K562 (cell line): ENCODE results near the gene ZNF189. TPM values are rescaled to one million over a fixed set of nuclear protein-coding genes. Genes with fewer than 3 reads are reported as not detected.

Source experiments
- ATAC-seq: fragments of 200-7000 bp; cut with Tn5 transposase; 3 replicates; pipeline ENCODE4 v1.9.1; 2020; ENCODE audit warnings: moderate library complexity
- BruUV-seq: library from RNA; stranded (reverse); fragments of 400-500 nt; replicated peaks from 2 replicates; lab custom pipeline; 2021; lab: Mats Ljungman, UMichigan
- CTCF ChIA-PET: fragments of 300-600 bp; formaldehyde crosslinking; extraction: SDS; loops from one replicate; lab custom pipeline; 2021; ENCODE audit warnings: low intra/inter-chr PET ratio; lab: Yijun Ruan, JAX
- POLR2A ChIA-PET: fragments of 300-600, 350-650 bp; sonication (Branson Sonifier 250); formaldehyde crosslinking; extraction: SDS; loops from one replicate; lab custom pipeline; 2021; ENCODE audit warnings: antibody characterized with exemption, inconsistent platforms; lab: Yijun Ruan, JAX
- DNase-seq, 4 experiments: peaks; one replicate each; pipeline versions ENCODE4 v3.0.0 to v3.0.0-alpha.2; 2011 to 2018; ENCODE audit warnings: low spot score in 3 of 4, mixed read lengths in 3 of 4; ENCODE audit errors: extremely low read depth in 1 of 4
- FAIRE-seq: peaks from 2 replicates; lab custom pipeline; 2011; peaks lifted over from hg19 to GRCh38; lab: Jason Lieb, UNC
- H2AFZ ChIP-seq: 2 replicates; pipeline ENCODE4 v1.6.0; 2011; ENCODE audit warnings: low read depth, low read length, control low read depth, inconsistent platforms
- H3K27ac ChIP-seq: fragments of 200-600 bp; 3 replicates; pipeline ENCODE4 v1.8.0; 2011; ENCODE audit warnings: low read depth, mild to moderate bottlenecking, control low read depth, inconsistent platforms, low read length, moderate library complexity, mixed read lengths; ENCODE audit errors: extremely low read depth
- H3K27me3 ChIP-seq, 2 experiments: fragments of 300-600 bp in 1 of 2; 2 replicates in 1 of 2; 3 replicates in 1 of 2; pipeline versions ENCODE4 v1.6.0 to v1.8.0; 2011; ENCODE audit warnings: inconsistent platforms in 2 of 2, low read length in 2 of 2, mild to moderate bottlenecking in 1 of 2, mixed read lengths in 1 of 2, moderate library complexity in 1 of 2; ENCODE audit not compliant: control insufficient read depth in 2 of 2, insufficient read depth in 2 of 2
- H3K36me3 ChIP-seq: fragments of 300-600 bp; 3 replicates; pipeline ENCODE4 v1.8.0; 2011; ENCODE audit warnings: mild to moderate bottlenecking, low read length, inconsistent platforms; ENCODE audit not compliant: control insufficient read depth, insufficient read depth
- H3K4me1 ChIP-seq, 2 experiments: fragments of 200-600 bp in 1 of 2; replicated peaks in 1 of 2; 2 replicates in 1 of 2; 3 replicates in 1 of 2; pipeline versions ENCODE4 v1.5.1 to v1.8.0; 2011; ENCODE audit warnings: inconsistent platforms in 2 of 2, low read length in 2 of 2, mild to moderate bottlenecking in 1 of 2, mixed read lengths in 1 of 2, moderate library complexity in 1 of 2; ENCODE audit not compliant: control insufficient read depth in 2 of 2, insufficient read depth in 2 of 2
- H3K4me2 ChIP-seq: 2 replicates; pipeline ENCODE4 v1.6.1; 2011; ENCODE audit warnings: low read length, control low read depth, inconsistent platforms, mixed read lengths; ENCODE audit not compliant: insufficient read depth
- H3K4me3 ChIP-seq: fragments of 200-600 bp; sonication (generic), shearing (Covaris generic); 2 replicates; pipeline ENCODE4 v1.5.1; 2016; ENCODE audit warnings: control low read depth, inconsistent platforms
- H3K79me2 ChIP-seq: fragments of 200-600 bp; 3 replicates; pipeline ENCODE4 v1.8.0; 2011; ENCODE audit warnings: low read length, inconsistent platforms; ENCODE audit not compliant: control insufficient read depth, insufficient read depth
- H3K9ac ChIP-seq, 2 experiments: 2 replicates each; pipeline versions ENCODE4 v1.6.0 to v1.6.1; 2011; ENCODE audit warnings: low read depth in 2 of 2, low read length in 2 of 2, control low read depth in 1 of 2, inconsistent platforms in 1 of 2, mild to moderate bottlenecking in 1 of 2, mixed read lengths in 1 of 2; ENCODE audit not compliant: insufficient read depth in 1 of 2
- H3K9me1 ChIP-seq: one replicate; pipeline ENCODE4 v1.6.0; 2011; ENCODE audit warnings: inconsistent platforms, mild to moderate bottlenecking, low read length, moderate library complexity; ENCODE audit not compliant: control insufficient read depth, insufficient read depth
- H3K9me3 ChIP-seq: replicated peaks from 2 replicates; pipeline ENCODE4 v1.5.1; 2011; ENCODE audit warnings: low read depth, low read length, inconsistent platforms; ENCODE audit not compliant: control insufficient read depth, insufficient read depth
- H4K20me1 ChIP-seq: replicated peaks from 2 replicates; pipeline ENCODE4 v1.6.1; 2011; ENCODE audit warnings: low read length, inconsistent platforms, mixed read lengths; ENCODE audit not compliant: control insufficient read depth, insufficient read depth
- ARID2 ChIP-seq: fragments of 450-650 bp; IDR thresholded peaks from 2 replicates; pipeline ENCODE4 v1.6.1; 2017; ENCODE audit warnings: antibody characterized with exemption, mild to moderate bottlenecking
- BCL6 ChIP-seq: fragments of 250-450 bp; sonication (Bioruptor Pico); IDR thresholded peaks from 2 replicates; pipeline ENCODE4 v1.4.0; 2020
- CEBPG ChIP-seq, 3 experiments: fragments of 200-800 bp in 1 of 3; sonication (Bioruptor generic) in 1 of 3; sonication (generic) in 1 of 3; formaldehyde crosslinking in 1 of 3; IDR thresholded peaks in 2 of 3; conservative IDR thresholded peaks in 1 of 3; 2 replicates each; pipeline versions ENCODE4 v1.6.1 to v1.8.0; 2016 to 2022; ENCODE audit warnings: missing compliant biosample characterization in 2 of 3, missing genetic modification characterization in 2 of 3, mild to moderate bottlenecking in 1 of 3, missing genetic modification reagents in 1 of 3
- CXXC5 ChIP-seq: fragments of 250-450 bp; sonication (Bioruptor Pico); IDR thresholded peaks from 2 replicates; pipeline ENCODE4 v1.8.0; 2022; ENCODE audit warnings: inconsistent platforms, mild to moderate bottlenecking, moderate library complexity
- EZH2 ChIP-seq: IDR thresholded peaks from 2 replicates; pipeline ENCODE4 v1.6.1; 2012; ENCODE audit warnings: low read depth, mild to moderate bottlenecking, inconsistent platforms, low read length, borderline replicate concordance
- FOXJ2 ChIP-seq: fragments of 200-800 bp; sonication (Bioruptor generic); IDR thresholded peaks from 2 replicates; pipeline ENCODE4 v1.6.1; 2016; ENCODE audit warnings: missing genetic modification characterization, missing compliant biosample characterization
- NR3C1 ChIP-seq: sonication (generic); formaldehyde crosslinking; IDR thresholded peaks from 2 replicates; pipeline ENCODE4 v1.8.1; 2022; ENCODE audit warnings: missing genetic modification reagents
- TCF7L2 ChIP-seq: fragments of 150-350 bp; IDR thresholded peaks from 2 replicates; pipeline ENCODE4 v1.6.1; 2016; ENCODE audit warnings: low read depth, mild to moderate bottlenecking, low read length, moderate library complexity
- ZC3H4 ChIP-seq: sonication (generic); formaldehyde crosslinking; IDR thresholded peaks from 2 replicates; pipeline ENCODE4 v1.9.0; 2021; ENCODE audit warnings: missing genetic modification reagents, borderline replicate concordance
- ZNF695 ChIP-seq: fragments of 450-650 bp; formaldehyde crosslinking; IDR thresholded peaks from 2 replicates; pipeline ENCODE4 v1.4.0; 2020; ENCODE audit warnings: mild to moderate bottlenecking, moderate library complexity
- WGBS: fragments of 100-300 bp; shearing (Covaris generic); methylation state at CpG from one replicate; pipeline ENCODE4 v1.1.6; 2016; ENCODE audit warnings: low coverage, mixed read lengths; ENCODE audit not compliant: insufficient coverage; ENCODE audit errors: missing lambda C conversion rate; 5-methylcytosine and 5-hydroxymethylcytosine counted together
- in situ Hi-C: fragments of 300-500 bp; cut with MboI; formaldehyde crosslinking; loops from 4 replicates; pipeline ENCODE4 v1.15.0; 2018; ENCODE audit warnings: inconsistent platforms, mixed read lengths
- intact Hi-C: fragments of 100-400 bp; cut with micrococcal nuclease; formaldehyde crosslinking; loops from 2 replicates; pipeline ENCODE4 v1.14.2; 2022
- polyA plus RNA-seq, 8 experiments: library from polyadenylated mRNA; depleted of rRNA in 4 of 8; stranded (reverse) in 5 of 8; unstranded in 3 of 8; fragments of >200 nt; fragmentation: Nextera tagmentation in 2 of 8; fragmentation: Illumina TruSeq in 1 of 8; extraction: Ambion mirVana in 2 of 8; extraction: Trizol in 1 of 8; gene quantifications; 2 replicates each; pipeline versions ENCODE4 v1.2.1 to v1.2.3, GENCODE V29; 2011 to 2014; ENCODE audit warnings: inconsistent platforms in 1 of 8, missing spikeins in 1 of 8
- total RNA-seq, 7 experiments: library from RNA; depleted of rRNA in 6 of 7; stranded (reverse); fragments of >200 nt in 6 of 7; fragmentation: Illumina TruSeq in 2 of 7; extraction: Trizol in 2 of 7; gene quantifications; 2 replicates each; pipeline versions ENCODE4 v1.2.1 to v1.2.3, GENCODE V29; 2011 to 2021; ENCODE audit warnings: low replicate concordance in 1 of 7
- TF ChIP-seq, protein P1 (sequence below), 2 experiments: fragments of 150-350 bp in 1 of 2; IDR thresholded peaks; 2 replicates each; pipeline ENCODE4 v1.6.1; 2012 to 2016; ENCODE audit warnings: low read depth in 2 of 2, low read length in 2 of 2, mild to moderate bottlenecking in 1 of 2, moderate library complexity in 1 of 2

ZNF189 gene
- total and polyA plus RNA-seq, 9 of the 15 experiments (the other 6 are each of a cell fraction or from before 2014, with no cell fraction given) = 2.4 to 15.3 (median 6.4) TPM

DNA sequence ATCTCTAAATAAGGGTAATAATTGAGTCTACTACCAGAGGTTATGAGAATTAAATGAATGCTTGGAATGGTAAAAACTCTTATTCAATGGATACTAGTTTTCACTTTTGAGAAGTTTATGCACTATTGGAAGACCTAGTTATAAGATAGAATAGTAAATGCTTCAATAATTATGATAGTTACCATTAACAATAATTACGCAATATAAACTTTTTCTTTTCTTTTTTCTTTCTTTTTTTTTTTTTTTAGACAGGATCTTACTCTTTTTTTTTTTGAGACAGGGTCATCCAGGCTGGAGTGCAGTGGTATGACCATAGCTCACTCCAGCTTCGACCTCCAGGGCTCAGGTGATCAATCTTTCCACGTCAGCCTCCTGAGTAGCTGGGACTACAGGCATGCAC is 30.3 kb downstream of the ZNF189 start:
- ChIA-PET CTCF (interaction anchor here (0.9 kb wide), 1 partner anchor 101 kb away, joined by 3 read pairs; no protein-coding TSS in a partner anchor), POLR2A (no interaction called here)
- WGBS = 0% methylated on average over 3 of the region's 3 CpGs
- Histone ChIP-seq H3K36me3 (no peaks in the 10 kb centered on the region), H3K27me3 (peaks cover 6 to 26% of the 10 kb centered on the region in 2 experiments; a peak in 3 of 5 replicates), H4K20me1 (no peaks in the 10 kb centered on the region), H3K4me2 (no peak overlapping the region), H3K9ac (no peak overlapping the region), H3K79me2 (no peaks in the 10 kb centered on the region), H3K9me1 (no peaks in the 10 kb centered on the region), H3K9me3 (no peaks in the 10 kb centered on the region), H3K4me3 (no peak overlapping the region), H3K4me1 (no peaks in the 10 kb centered on the region), H2AFZ (no peak overlapping the region), H3K27ac (no peak overlapping the region)
- ATAC-seq = no peak
- in situ Hi-C loops = no loop called here
- TF ChIP-seq CEBPG (CRISPR knock-in tag; IDR thresholded peaks at IDR 0.05) (no peak), CEBPG (tag; conservative IDR thresholded peaks at IDR 0.05 in 1 of 2, IDR thresholded peaks at IDR 0.05 in 1 of 2) (peak in 1 of 2 experiments; percentile 63; a peak in 1 of 4 replicates), BCL6 (CRISPR knock-in tag) (no peak)
- intact Hi-C loops = no loop called here
- FAIRE-seq = no peak
- DNase-seq = no peak
- no TSS peak for BruUV-seq

DNA sequence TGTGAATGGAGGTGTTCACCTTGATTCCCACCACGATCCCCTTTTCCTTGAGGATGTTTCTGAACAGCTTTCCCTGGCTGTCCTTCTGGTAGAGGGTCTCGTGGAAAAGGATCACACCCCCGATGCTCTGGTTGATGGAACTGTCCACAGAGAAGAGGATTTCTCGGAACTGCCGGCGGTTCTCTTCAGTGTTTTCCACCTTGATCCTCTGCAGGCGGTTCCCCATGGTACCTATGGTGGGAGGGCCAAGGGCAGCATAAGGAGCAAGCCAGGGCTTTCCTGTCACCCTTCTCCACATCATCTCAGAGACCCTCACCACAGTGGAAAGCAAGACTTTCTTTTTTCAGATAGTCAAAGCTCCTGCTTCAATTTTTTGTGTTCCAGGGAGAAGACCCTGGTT is 31.1 kb downstream of the ZNF189 start:
- Histone ChIP-seq H4K20me1 (no peaks in the 10 kb centered on the region), H3K9ac (no peak overlapping the region), H3K27me3 (peaks cover 9 to 26% of the 10 kb centered on the region in 2 experiments; a peak in 3 of 5 replicates), H3K9me1 (no peaks in the 10 kb centered on the region), H3K4me3 (no peak overlapping the region), H2AFZ (no peak overlapping the region), H3K36me3 (no peaks in the 10 kb centered on the region), H3K4me1 (no peaks in the 10 kb centered on the region), H3K9me3 (no peaks in the 10 kb centered on the region), H3K27ac (no peak overlapping the region), H3K79me2 (no peaks in the 10 kb centered on the region), H3K4me2 (no peak overlapping the region)
- ATAC-seq (no peak), FAIRE-seq (no peak), DNase-seq (no peak)
- ChIA-PET POLR2A (no interaction called here), CTCF (no interaction called here)
- BruUV-seq = no TSS peak
- in situ Hi-C loops (no loop called here), intact Hi-C loops (no loop called here)
- WGBS = 5% methylated on average over 7 of the region's 7 CpGs
- TF ChIP-seq FOXJ2 (tag) (no peak), ARID2 (no peak), ZNF695 (no peak), EZH2 (no peak), ZC3H4 (CRISPR knock-in tag) (no peak), NR3C1 (CRISPR knock-in tag) (no peak), TCF7L2 (no peak), CXXC5 (CRISPR knock-in tag) (no peak)
- TF ChIP-seq, protein P1, sequence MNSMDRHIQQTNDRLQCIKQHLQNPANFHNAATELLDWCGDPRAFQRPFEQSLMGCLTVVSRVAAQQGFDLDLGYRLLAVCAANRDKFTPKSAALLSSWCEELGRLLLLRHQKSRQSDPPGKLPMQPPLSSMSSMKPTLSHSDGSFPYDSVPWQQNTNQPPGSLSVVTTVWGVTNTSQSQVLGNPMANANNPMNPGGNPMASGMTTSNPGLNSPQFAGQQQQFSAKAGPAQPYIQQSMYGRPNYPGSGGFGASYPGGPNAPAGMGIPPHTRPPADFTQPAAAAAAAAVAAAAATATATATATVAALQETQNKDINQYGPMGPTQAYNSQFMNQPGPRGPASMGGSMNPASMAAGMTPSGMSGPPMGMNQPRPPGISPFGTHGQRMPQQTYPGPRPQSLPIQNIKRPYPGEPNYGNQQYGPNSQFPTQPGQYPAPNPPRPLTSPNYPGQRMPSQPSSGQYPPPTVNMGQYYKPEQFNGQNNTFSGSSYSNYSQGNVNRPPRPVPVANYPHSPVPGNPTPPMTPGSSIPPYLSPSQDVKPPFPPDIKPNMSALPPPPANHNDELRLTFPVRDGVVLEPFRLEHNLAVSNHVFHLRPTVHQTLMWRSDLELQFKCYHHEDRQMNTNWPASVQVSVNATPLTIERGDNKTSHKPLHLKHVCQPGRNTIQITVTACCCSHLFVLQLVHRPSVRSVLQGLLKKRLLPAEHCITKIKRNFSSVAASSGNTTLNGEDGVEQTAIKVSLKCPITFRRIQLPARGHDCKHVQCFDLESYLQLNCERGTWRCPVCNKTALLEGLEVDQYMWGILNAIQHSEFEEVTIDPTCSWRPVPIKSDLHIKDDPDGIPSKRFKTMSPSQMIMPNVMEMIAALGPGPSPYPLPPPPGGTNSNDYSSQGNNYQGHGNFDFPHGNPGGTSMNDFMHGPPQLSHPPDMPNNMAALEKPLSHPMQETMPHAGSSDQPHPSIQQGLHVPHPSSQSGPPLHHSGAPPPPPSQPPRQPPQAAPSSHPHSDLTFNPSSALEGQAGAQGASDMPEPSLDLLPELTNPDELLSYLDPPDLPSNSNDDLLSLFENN (IDR thresholded peaks at IDR 0.05; ENCODE audit: low read depth in 2 of 2, low read length in 2 of 2) = no peak
